Heart right ventricle (tissue), 16 donors: ENCODE data around the gene METTL21C. TPM values are rescaled to one million over a fixed set of nuclear protein-coding genes. Genes with fewer than 3 reads are reported as not detected.

ENCODE experiments used
- ATAC-seq, 8 donors: fragments of 200-7000 bp; cut with Tn5 transposase; one replicate each; pipeline ENCODE4 v1.9.1; 2020; ENCODE audit warnings: mild to moderate bottlenecking in 8 of 8, moderate library complexity in 8 of 8, moderate number of reproducible peaks in 1 of 8
- DNase-seq, 2 donors: peaks; one replicate each; pipeline ENCODE4 v3.0.0-alpha.2; 2020
- H3K27ac ChIP-seq, 10 donors: fragments of 200-600 bp; sonication (generic) in 2 of 10; one replicate each; pipeline versions ENCODE4 v1.5.0 to v1.8.0; 2020 to 2022; ENCODE audit warnings: mild to moderate bottlenecking in 3 of 10
- H3K27me3 ChIP-seq, 7 donors: fragments of 200-600 bp; one replicate each; pipeline ENCODE4 v1.8.0; 2021 to 2022; ENCODE audit warnings: mild to moderate bottlenecking in 2 of 7
- H3K36me3 ChIP-seq, 9 donors: fragments of 200-600 bp; sonication (generic) in 1 of 9; one replicate each; pipeline versions ENCODE4 v1.5.0 to v1.8.0; 2020 to 2022; ENCODE audit warnings: mild to moderate bottlenecking in 2 of 9
- H3K4me1 ChIP-seq, 9 donors: fragments of 200-600 bp; sonication (generic) in 1 of 9; one replicate each; pipeline versions ENCODE4 v1.5.0 to v1.8.0; 2020 to 2022; ENCODE audit warnings: mild to moderate bottlenecking in 4 of 9
- H3K4me3 ChIP-seq, 10 donors: fragments of 200-600 bp; sonication (generic) in 2 of 10; one replicate each; pipeline versions ENCODE4 v1.5.0 to v1.8.0; 2020 to 2022; ENCODE audit warnings: mild to moderate bottlenecking in 7 of 10, moderate library complexity in 2 of 10
- H3K9me3 ChIP-seq, 11 donors: fragments of 200-600 bp in 10 of 11; sonication (generic) in 2 of 11; one replicate each; pipeline versions ENCODE4 v1.5.0 to v1.8.0; 2013 to 2022; ENCODE audit warnings: mild to moderate bottlenecking in 2 of 11, control low read depth in 1 of 11, moderate library complexity in 1 of 11
- WGBS, 2 donors: extraction: QIAGEN DNeasy Blood & Tissue Kit; methylation state at CpG; one replicate each; pipeline ENCODE4 v1.1.7; 2013; ENCODE audit warnings: inconsistent platforms in 1 of 2; 5-methylcytosine and 5-hydroxymethylcytosine counted together
- intact Hi-C, 10 donors: fragments of 100-400 bp; cut with DNase I; formaldehyde crosslinking; loops; one replicate each; pipeline versions ENCODE4 v1.11.1 to v1.14.2; 2022
- polyA plus RNA-seq, 2 donors: library from polyadenylated mRNA; stranded (reverse); fragments of 200-250 nt; gene quantifications; one replicate each; pipeline ENCODE4 v1.2.3, GENCODE V29; 2013
- total RNA-seq, 10 donors: library from RNA; stranded (reverse); fragmentation: NEBNext Ultra II Directional in 3 of 10; extraction: Animal tissue kit (Norgen Biotek cat#: 25700) in 3 of 10; gene quantifications; one replicate each; pipeline versions ENCODE4 v1.2.1 to v1.2.4, GENCODE V29; 2021 to 2023
- TF ChIP-seq, protein P1 (sequence below), 9 donors: fragments of 200-600 bp; sonication (generic) in 2 of 9; IDR thresholded peaks; one replicate each; pipeline versions ENCODE4 v1.5.0 to v1.8.0; 2021 to 2022; ENCODE audit warnings: antibody characterized with exemption in 9 of 9, mild to moderate bottlenecking in 5 of 9, moderate library complexity in 1 of 9
- donor health status: Arrhythmogenic right ventricular cardiomyopathy.
- donor health status: ischemic (EF 13 %, LVEDD 7.1; RV severe dilation, severe dysfunction).
- donor health status: healthy with polysubstance abuse.
- donor health status: DM: no; HTN: yes; CAD: no.
- donor health status: DM: no; HTN: no; CAD: no.
- donor health status: ischemic (EF 25% LVEDD 6.9; RV normal size, moderate dysfunction).
- donor health status: ischemic (EF 25% LVEDD 5.7; RV mildly dilated, moderate dysfunction).
- donor health status: healthy.
- donor health status: DM: yes; HTN: yes; CAD: no.
- donor health status: Ischemic cardiomyopathy.
- donor health status: ischemic (EF 35%, LVEDD 5.7; RV mildly dilated, moderate dysfunction).
- donor health status: nonischemic (EF 11% LVEDD 7.7; RV severe dilation, severe dysfunction).
- donor health status: DM: yes; HTN: yes; CAD: no.
- donor health status: PGD.
- donor health status: ischemic (EF 29% LVEDD 5.4; RV normal size, mild dysfunction).
- donor health status: nonischemic (EF 23%, LVEDD 6.1; RV moderate dilation, normal function).

Gene METTL21C
- total and polyA plus RNA-seq, 12 donors = not detected

GRCh38 chr13:102679449-102680132 lies 15.3 kb downstream of the METTL21C start:
- Histone ChIP-seq H3K36me3 (peaks cover 0 to 59% (median 35%) of the 10 kb centered on the region in 9 donors), H3K4me1 (peaks cover 0 to 18% (median 0%) of the 10 kb centered on the region in 9 donors)
- TF ChIP-seq, protein P1, sequence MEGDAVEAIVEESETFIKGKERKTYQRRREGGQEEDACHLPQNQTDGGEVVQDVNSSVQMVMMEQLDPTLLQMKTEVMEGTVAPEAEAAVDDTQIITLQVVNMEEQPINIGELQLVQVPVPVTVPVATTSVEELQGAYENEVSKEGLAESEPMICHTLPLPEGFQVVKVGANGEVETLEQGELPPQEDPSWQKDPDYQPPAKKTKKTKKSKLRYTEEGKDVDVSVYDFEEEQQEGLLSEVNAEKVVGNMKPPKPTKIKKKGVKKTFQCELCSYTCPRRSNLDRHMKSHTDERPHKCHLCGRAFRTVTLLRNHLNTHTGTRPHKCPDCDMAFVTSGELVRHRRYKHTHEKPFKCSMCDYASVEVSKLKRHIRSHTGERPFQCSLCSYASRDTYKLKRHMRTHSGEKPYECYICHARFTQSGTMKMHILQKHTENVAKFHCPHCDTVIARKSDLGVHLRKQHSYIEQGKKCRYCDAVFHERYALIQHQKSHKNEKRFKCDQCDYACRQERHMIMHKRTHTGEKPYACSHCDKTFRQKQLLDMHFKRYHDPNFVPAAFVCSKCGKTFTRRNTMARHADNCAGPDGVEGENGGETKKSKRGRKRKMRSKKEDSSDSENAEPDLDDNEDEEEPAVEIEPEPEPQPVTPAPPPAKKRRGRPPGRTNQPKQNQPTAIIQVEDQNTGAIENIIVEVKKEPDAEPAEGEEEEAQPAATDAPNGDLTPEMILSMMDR (IDR thresholded peaks at IDR 0.05) = no peak

DNA sequence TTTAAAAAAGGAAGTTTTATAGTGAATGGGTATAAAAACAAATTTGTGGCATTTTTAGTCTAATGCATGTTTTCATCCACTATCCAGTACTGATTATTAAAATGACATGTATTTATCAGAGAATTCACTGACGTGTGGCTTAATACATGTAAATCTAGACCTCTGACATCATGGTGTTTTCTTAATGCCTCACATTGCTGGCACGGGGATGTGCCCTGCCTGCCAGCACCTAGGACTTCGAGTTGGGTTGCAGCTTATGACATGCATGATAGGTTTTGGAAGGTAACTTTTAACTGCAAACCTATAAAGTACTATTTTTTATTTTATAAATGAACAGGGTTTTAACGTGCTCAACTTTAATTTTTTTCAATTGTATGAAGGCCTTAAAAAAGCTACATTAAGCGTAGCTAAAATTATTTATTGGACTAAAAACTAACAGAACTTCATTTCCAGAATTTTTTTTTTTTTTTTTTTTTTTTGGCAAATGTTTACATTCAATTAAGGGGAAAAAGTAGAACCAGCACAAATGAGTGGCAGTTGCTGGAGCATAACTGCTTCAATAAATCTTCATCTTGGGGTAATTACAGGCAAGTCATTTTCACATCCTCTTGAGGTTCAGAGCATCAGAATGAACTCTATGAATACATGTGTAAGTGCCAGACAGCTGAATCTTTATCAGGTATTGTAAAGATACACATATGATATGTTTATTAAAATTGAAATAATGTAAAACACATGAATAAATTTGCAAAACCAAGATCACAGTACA lies 16.3 kb downstream of the METTL21C start:
- peak in 3 of 8 donors; percentile 47 to 51 (median 48) for ATAC-seq
- Histone ChIP-seq H3K27ac (no peak overlapping the region), H3K36me3 (peaks cover 0 to 70% (median 41%) of the 10 kb centered on the region in 9 donors)

More at GRCh38 chr13:102679449-102680132, 15.3 kb downstream of the METTL21C start:
- peak overlapping the region in 1 of 10 donors; percentile 70 for H3K27ac ChIP-seq
- DNase-seq (no peak), ATAC-seq (no peak)
- intact Hi-C loops = no loop called here
- WGBS, 2 donors = 59 to 71% methylated on average over 3 of the region's 3 CpGs
- no peak overlapping the region for H3K4me3 ChIP-seq
- H3K9me3 ChIP-seq = peaks cover 0 to 14% (median 0%) of the 10 kb centered on the region in 11 donors
- H3K27me3 ChIP-seq = no peaks in the 10 kb centered on the region

DNA sequence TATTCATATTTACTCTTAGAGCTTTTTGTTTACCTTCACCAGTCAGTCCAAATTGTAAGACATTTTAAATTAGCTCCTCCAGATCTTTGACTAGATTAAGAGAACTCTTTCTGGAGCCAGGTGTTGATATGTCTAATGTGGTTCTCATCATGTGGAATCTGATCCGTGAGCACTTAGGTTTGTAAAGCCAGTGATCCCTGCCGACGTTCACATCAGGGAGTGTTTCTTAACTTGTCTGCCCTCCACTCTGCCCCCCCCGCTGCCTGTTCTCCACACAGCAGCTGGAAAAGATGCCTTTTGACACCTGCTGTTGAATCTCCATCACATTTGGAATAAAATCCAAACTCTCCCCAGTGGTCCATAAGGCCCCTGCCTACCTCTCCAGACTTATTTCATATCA lies 17.7 kb downstream of the METTL21C start:
- Histone ChIP-seq H3K27me3 (no peaks in the 10 kb centered on the region), H3K36me3 (peaks cover 0 to 84% (median 41%) of the 10 kb centered on the region in 9 donors), H3K27ac (no peak overlapping the region), H3K9me3 (peaks cover 0 to 10% (median 0%) of the 10 kb centered on the region in 11 donors), H3K4me1 (peaks cover 0 to 18% (median 0%) of the 10 kb centered on the region in 9 donors), H3K4me3 (no peak overlapping the region)
- intact Hi-C loops = no loop called here
- TF ChIP-seq, protein P1 (IDR thresholded peaks at IDR 0.05) = no peak
- ATAC-seq (no peak), DNase-seq (no peak)
- WGBS, 2 donors = 72 to 86% methylated on average over 4 of the region's 4 CpGs

More for the DNA sequence above, 16.3 kb downstream of the METTL21C start:
- no peak for DNase-seq
- Histone ChIP-seq H3K4me3 (no peak overlapping the region), H3K27me3 (no peaks in the 10 kb centered on the region), H3K9me3 (peaks cover 0 to 14% (median 0%) of the 10 kb centered on the region in 11 donors), H3K4me1 (peaks cover 0 to 18% (median 0%) of the 10 kb centered on the region in 9 donors)
- intact Hi-C loops = no loop called here
- WGBS, 2 donors = 84 to 85% methylated on average over 5 of the region's 5 CpGs
- TF ChIP-seq, protein P1 (IDR thresholded peaks at IDR 0.05) = no peak

GRCh38 chr13:102675115-102675514 lies 19.7 kb downstream of the METTL21C start:
- DNase-seq (no peak), ATAC-seq (peak in 3 of 8 donors; percentile 53 to 70 (median 58))
- WGBS, 2 donors = 85 to 93% methylated on average over 3 of the region's 3 CpGs
- H3K9me3 ChIP-seq = peaks cover 0 to 9% (median 6%) of the 10 kb centered on the region in 11 donors
- intact Hi-C loops = no loop called here
- no peaks in the 10 kb centered on the region for H3K27me3 ChIP-seq
- peaks cover 0 to 8% (median 0%) of the 10 kb centered on the region in 9 donors for H3K4me1 ChIP-seq
- H3K36me3 ChIP-seq = peaks cover 0 to 97% (median 47%) of the 10 kb centered on the region in 9 donors
- no peak overlapping the region for H3K4me3 ChIP-seq
- H3K27ac ChIP-seq = peak overlapping the region in 1 of 10 donors; percentile 19
- TF ChIP-seq, protein P1 (IDR thresholded peaks at IDR 0.05) = no peak
